Spleen (tissue), 11 donors: Measurements from ENCODE around the gene ARHGAP24. TPM values are rescaled to one million over a fixed set of nuclear protein-coding genes. Genes with fewer than 3 reads are reported as not detected.

Experiments used
- DNase-seq: peaks from one replicate; pipeline ENCODE4 v3.0.0-alpha.2; 2020
- H3K27ac ChIP-seq, 8 donors: fragments of 200-600 bp; sonication (generic) in 7 of 8; 1 replicate in 4 of 8; 2 replicates in 4 of 8; pipeline versions ENCODE4 v1.5.0 to v1.8.0; 2016 to 2021; ENCODE audit warnings: inconsistent platforms in 4 of 8, mild to moderate bottlenecking in 4 of 8, moderate library complexity in 1 of 8
- H3K27me3 ChIP-seq, 7 donors: fragments of 200-600 bp; sonication (generic) in 6 of 7; replicated peaks in 1 of 7; 1 replicate in 4 of 7; 2 replicates in 3 of 7; pipeline versions ENCODE4 v1.5.0 to v1.8.0; 2016 to 2021; ENCODE audit warnings: inconsistent platforms in 3 of 7, mild to moderate bottlenecking in 1 of 7
- H3K36me3 ChIP-seq, 6 donors: fragments of 200-600 bp; sonication (generic) in 5 of 6; 1 replicate in 4 of 6; 2 replicates in 2 of 6; pipeline versions ENCODE4 v1.5.0 to v1.8.0; 2016 to 2021; ENCODE audit warnings: inconsistent platforms in 2 of 6
- H3K4me1 ChIP-seq, 6 donors: fragments of 200-600 bp; sonication (generic) in 5 of 6; 1 replicate in 3 of 6; 2 replicates in 3 of 6; pipeline versions ENCODE4 v1.5.0 to v1.8.0; 2016 to 2021; ENCODE audit warnings: inconsistent platforms in 3 of 6
- H3K4me3 ChIP-seq, 8 donors: fragments of 200-600 bp; sonication (generic) in 7 of 8; 1 replicate in 4 of 8; 2 replicates in 4 of 8; pipeline versions ENCODE4 v1.5.0 to v1.8.0; 2016 to 2021; ENCODE audit warnings: inconsistent platforms in 4 of 8, mild to moderate bottlenecking in 4 of 8, moderate library complexity in 2 of 8
- H3K9me3 ChIP-seq, 8 donors: fragments of 200-600 bp; sonication (generic) in 7 of 8; 1 replicate in 4 of 8; 2 replicates in 4 of 8; pipeline versions ENCODE4 v1.5.0 to v1.8.0; 2016 to 2021; ENCODE audit warnings: inconsistent platforms in 4 of 8
- POLR2A ChIP-seq, 3 donors: fragments of 450-650 bp; IDR thresholded peaks; one replicate each; pipeline ENCODE4 v1.5.1; 2017; ENCODE audit warnings: antibody characterized with exemption in 3 of 3, mild to moderate bottlenecking in 1 of 3
- POLR2AphosphoS5 ChIP-seq, 3 donors: sonication (generic); formaldehyde crosslinking; IDR thresholded peaks; one replicate each; pipeline ENCODE4 v1.5.1; 2017; ENCODE audit warnings: antibody characterized with exemption in 3 of 3
- WGBS, 5 donors: extraction: QIAGEN DNeasy Blood & Tissue Kit in 3 of 5; methylation state at CpG; one replicate each; pipeline versions ENCODE4 v1.1.5 to v1.1.7; 2013 to 2018; 5-methylcytosine and 5-hydroxymethylcytosine counted together
- intact Hi-C: fragments of 100-400 bp; cut with DNase I; formaldehyde crosslinking; loops from one replicate; pipeline ENCODE4 v1.15.0; 2023; ENCODE audit warnings: low total_unique reads
- polyA plus RNA-seq, 3 donors: library from polyadenylated mRNA; stranded (reverse); fragments of 200-250 nt; gene quantifications; one replicate each; pipeline ENCODE4 v1.2.1, GENCODE V29; 2013
- total RNA-seq, 7 donors: library from RNA; depleted of rRNA in 3 of 7; stranded (reverse); fragments of >200 nt in 3 of 7; fragmentation: NEBNext Ultra II Directional in 4 of 7; extraction: Animal tissue kit (Norgen Biotek cat#: 25700) in 4 of 7; gene quantifications; one replicate each; pipeline versions ENCODE4 v1.1.0 to v1.2.1, GENCODE V29; 2016 to 2021
- TF ChIP-seq, protein P1 (sequence below), 11 experiments: fragments of 200-600 bp in 7 of 11; fragments of 450-650 bp in 4 of 11; sonication (generic) in 4 of 11; IDR thresholded peaks in 8 of 11; conservative IDR thresholded peaks in 3 of 11; 1 replicate in 7 of 11; 2 replicates in 4 of 11; pipeline versions ENCODE4 v1.4.0 to v1.8.0; 2016 to 2021; ENCODE audit warnings: antibody characterized with exemption in 11 of 11, inconsistent platforms in 4 of 11, mild to moderate bottlenecking in 1 of 11
- donor health status: healthy with polysubstance abuse.
- donor health status: DM: no; HTN: no; CAD: no; lungs with moderate emphysema.
- donor health status: DM: no; HTN: no; CAD: no.
- donor health status: Bipolar disorder and iron deficiency.
- donor health status: healthy.
- donor health status: DM: no; HTN: no; CAD: no.
- donor health status: DM: yes; HTN: yes; CAD: no.

Gene ARHGAP24
- total and polyA plus RNA-seq, 10 donors: 23.1 to 199 (median 130) TPM

DNA sequence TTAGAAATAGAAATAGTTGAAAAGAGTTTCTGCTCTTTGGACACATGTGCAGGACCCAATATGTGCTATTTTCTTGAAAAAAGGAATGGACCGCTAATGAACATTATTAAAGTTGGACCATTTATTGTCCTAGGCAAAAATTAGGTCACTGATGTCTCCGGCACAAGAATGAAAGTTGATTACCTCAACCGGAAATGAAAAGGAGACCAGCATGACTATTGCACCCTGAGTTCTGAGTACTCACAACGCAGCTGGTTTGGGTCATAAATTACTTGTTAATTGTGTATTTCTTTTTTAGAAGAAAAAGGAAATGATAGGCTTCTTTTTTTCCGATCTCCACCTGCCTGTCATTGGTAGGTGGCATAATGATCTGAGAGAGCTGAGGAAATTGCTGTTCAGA, 232.7 kb downstream of the ARHGAP24 start:
- Histone ChIP-seq H3K36me3 (no peaks in the 10 kb centered on the region), H3K27me3 (no peaks in the 10 kb centered on the region), H3K4me3 (peak overlapping the region in 1 of 8 donors; percentile 15), H3K4me1 (peaks cover 0 to 62% (median 34%) of the 10 kb centered on the region in 6 donors), H3K9me3 (peaks cover 0 to 7% (median 2%) of the 10 kb centered on the region in 8 donors), H3K27ac (peak overlapping the region; percentile 38 to 81 (median 76))
- peak in 1 of 3 donors; percentile 24 for TF ChIP-seq POLR2AphosphoS5 (IDR thresholded peaks at IDR 0.05)
- TF ChIP-seq, protein P1, sequence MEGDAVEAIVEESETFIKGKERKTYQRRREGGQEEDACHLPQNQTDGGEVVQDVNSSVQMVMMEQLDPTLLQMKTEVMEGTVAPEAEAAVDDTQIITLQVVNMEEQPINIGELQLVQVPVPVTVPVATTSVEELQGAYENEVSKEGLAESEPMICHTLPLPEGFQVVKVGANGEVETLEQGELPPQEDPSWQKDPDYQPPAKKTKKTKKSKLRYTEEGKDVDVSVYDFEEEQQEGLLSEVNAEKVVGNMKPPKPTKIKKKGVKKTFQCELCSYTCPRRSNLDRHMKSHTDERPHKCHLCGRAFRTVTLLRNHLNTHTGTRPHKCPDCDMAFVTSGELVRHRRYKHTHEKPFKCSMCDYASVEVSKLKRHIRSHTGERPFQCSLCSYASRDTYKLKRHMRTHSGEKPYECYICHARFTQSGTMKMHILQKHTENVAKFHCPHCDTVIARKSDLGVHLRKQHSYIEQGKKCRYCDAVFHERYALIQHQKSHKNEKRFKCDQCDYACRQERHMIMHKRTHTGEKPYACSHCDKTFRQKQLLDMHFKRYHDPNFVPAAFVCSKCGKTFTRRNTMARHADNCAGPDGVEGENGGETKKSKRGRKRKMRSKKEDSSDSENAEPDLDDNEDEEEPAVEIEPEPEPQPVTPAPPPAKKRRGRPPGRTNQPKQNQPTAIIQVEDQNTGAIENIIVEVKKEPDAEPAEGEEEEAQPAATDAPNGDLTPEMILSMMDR (IDR thresholded peaks at IDR 0.05 in 8 of 11, conservative IDR thresholded peaks at IDR 0.05 in 3 of 11): no peak
- intact Hi-C loops: no loop called here
- DNase-seq: no peak
- 17 to 32% (median 22%) methylated on average over 5 of the region's 5 CpGs for WGBS, 5 donors

DNA sequence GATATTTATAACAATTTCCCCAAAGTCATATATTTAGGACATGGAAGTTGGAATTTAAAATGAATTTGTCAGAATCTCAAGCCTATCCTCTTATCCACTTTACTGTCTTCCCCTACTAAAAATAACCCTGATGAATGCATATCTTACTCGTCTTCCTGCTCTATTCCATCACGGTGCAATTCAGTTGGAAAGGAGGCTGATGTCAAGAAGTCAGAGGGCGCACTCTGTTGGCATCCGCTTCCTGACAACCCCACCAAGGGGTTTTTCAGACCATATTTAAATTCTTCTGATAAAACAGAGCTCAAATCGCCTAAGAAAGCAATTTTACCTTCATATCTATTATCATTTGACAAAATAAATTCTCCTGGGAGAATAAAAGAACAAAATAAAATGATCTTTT, 233.5 kb downstream of the ARHGAP24 start:
- no peak for DNase-seq
- H3K4me3 ChIP-seq: no peak overlapping the region
- H3K27ac ChIP-seq: peak overlapping the region; percentile 38 to 81 (median 76)
- intact Hi-C loops: no loop called here
- H3K4me1 ChIP-seq: peaks cover 0 to 63% (median 28%) of the 10 kb centered on the region in 6 donors
- peaks cover 0 to 10% (median 2%) of the 10 kb centered on the region in 8 donors for H3K9me3 ChIP-seq
- no peaks in the 10 kb centered on the region for H3K36me3 ChIP-seq
- WGBS, 5 donors: 35 to 56% (median 49%) methylated on average over 5 of the region's 5 CpGs
- TF ChIP-seq POLR2AphosphoS5 (IDR thresholded peaks at IDR 0.05): peak in 1 of 3 donors; percentile 18
- TF ChIP-seq, protein P1 (IDR thresholded peaks at IDR 0.05 in 8 of 11, conservative IDR thresholded peaks at IDR 0.05 in 3 of 11): no peak
- no peaks in the 10 kb centered on the region for H3K27me3 ChIP-seq

DNA sequence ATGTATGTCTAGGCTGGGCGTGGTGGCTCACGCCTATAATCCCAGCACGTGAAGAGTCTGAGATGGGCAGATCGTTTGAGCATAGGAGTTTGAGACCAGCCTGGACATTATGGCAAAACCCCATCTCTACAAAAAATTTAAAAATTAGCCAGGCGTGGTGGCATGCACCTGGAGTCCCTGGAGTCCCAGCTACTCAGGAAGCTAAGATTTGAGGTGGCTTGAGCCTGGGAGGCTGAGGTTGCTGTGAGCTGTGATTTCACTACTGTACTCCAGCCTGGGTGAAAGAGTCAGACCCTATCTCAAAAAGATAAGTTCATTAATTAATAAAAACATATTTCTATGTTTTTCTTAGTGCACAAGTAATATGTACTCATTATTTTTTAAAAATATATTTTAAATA, 238.1 kb downstream of the ARHGAP24 start:
- Histone ChIP-seq H3K36me3 (no peaks in the 10 kb centered on the region), H3K27ac (peak overlapping the region in 4 of 8 donors; percentile 43 to 69 (median 55)), H3K4me1 (peaks cover 3 to 91% (median 46%) of the 10 kb centered on the region in 6 donors), H3K9me3 (peaks cover 0 to 10% (median 2%) of the 10 kb centered on the region in 8 donors), H3K27me3 (no peaks in the 10 kb centered on the region), H3K4me3 (no peak overlapping the region)
- TF ChIP-seq POLR2AphosphoS5 (IDR thresholded peaks at IDR 0.05) (no peak), POLR2A (IDR thresholded peaks at IDR 0.05) (no peak)
- TF ChIP-seq, protein P1 (IDR thresholded peaks at IDR 0.05 in 8 of 11, conservative IDR thresholded peaks at IDR 0.05 in 3 of 11): no peak
- WGBS, 5 donors: 67 to 89% (median 85%) methylated on average over 5 of the region's 5 CpGs
- DNase-seq: no peak
- intact Hi-C loops: no loop called here

DNA sequence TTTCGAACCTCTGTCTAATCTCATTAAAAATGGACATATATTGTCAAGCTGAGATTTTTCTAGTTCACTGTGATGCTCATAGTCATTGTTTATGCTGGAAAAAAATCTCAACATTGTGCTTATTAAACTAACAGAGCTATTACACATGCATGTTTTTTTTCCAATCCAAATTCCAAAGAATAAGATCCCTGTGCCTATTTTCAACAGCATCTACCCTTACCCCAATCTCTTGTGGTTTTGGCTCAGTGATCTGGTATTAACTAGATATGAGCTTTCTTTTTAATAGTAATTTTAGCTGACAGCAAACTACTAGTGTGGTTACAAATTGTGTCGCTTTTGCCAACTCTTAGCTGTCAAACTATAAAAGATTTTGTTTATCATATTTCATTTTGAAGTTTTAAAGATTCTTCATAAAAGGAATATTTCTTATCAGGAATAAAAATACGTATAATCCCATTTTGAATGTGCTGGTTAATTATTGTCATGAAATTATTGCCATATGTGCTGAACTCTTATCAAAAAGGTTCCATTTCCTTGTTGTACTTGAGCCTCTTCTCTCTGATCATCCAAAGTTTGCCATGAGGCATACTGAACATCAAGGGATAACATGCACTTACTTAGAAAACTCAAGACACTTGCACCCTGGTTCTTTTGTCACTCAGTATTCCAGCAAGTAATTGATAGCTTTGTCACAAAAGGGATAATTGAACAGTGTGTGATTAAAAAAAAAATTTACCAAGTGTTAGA, 241.2 kb downstream of the ARHGAP24 start:
- TF ChIP-seq POLR2AphosphoS5 (IDR thresholded peaks at IDR 0.05): no peak
- no peak for TF ChIP-seq POLR2A (IDR thresholded peaks at IDR 0.05)
- TF ChIP-seq, protein P1 (IDR thresholded peaks at IDR 0.05 in 8 of 11, conservative IDR thresholded peaks at IDR 0.05 in 3 of 11): no peak
- intact Hi-C loops: no loop called here
- peaks cover 0 to 62% (median 31%) of the 10 kb centered on the region in 6 donors for H3K4me1 ChIP-seq

More for the DNA sequence above, 241.2 kb downstream of the ARHGAP24 start:
- no peaks in the 10 kb centered on the region for H3K27me3 ChIP-seq
- WGBS, 5 donors: 53 to 62% (median 58%) methylated on average over 3 of the region's 3 CpGs
- peaks cover 0 to 10% (median 0%) of the 10 kb centered on the region in 8 donors for H3K9me3 ChIP-seq
- no peak for DNase-seq
- H3K27ac ChIP-seq: peak overlapping the region in 3 of 8 donors; percentile 12 to 56 (median 53)
- H3K36me3 ChIP-seq: no peaks in the 10 kb centered on the region
- H3K4me3 ChIP-seq: no peak overlapping the region
